Measurements from ENCODE around the gene KDM4E. TPM values are rescaled to one million over a fixed set of nuclear protein-coding genes. Genes with fewer than 3 reads are reported as not detected.
"Not testable (repeated sequence)": the region's sequence is repeated elsewhere in the genome, so short reads cannot be mapped to it uniquely, and the experiment has no call there.

KDM4E gene
- polyA plus RNA-seq, 1 donor (not counting 4 experiments of a cell fraction or from before 2014, with no cell fraction given), result not detected

GRCh38 chr11:95044010-95044409 lies 19.0 kb downstream of the KDM4E start:
- peaks cover 8% of the 10 kb centered on the region for H3K27me3 ChIP-seq (ENCODE audit: control insufficient read depth, extremely low read depth, insufficient read depth, low read length)
- no peak overlapping the region for H3K4me2 ChIP-seq (ENCODE audit: control insufficient read depth, extremely low read depth, insufficient read depth, low read depth, low read length)

GRCh38 chr11:95045812-95046211 lies 20.8 kb downstream of the KDM4E start:
- FAIRE-seq, result no peak
- Histone ChIP-seq H3K27ac (ENCODE audit: control insufficient read depth, insufficient read depth, low read length) (no peak overlapping the region), H3K79me2 (ENCODE audit: control insufficient read depth, insufficient read depth, low read length) (no peaks in the 10 kb centered on the region), H3K36me3 (ENCODE audit: control insufficient read depth in 2 of 2, extremely low read depth in 1 of 2, insufficient read depth in 2 of 2, low read length in 2 of 2) (no peaks in the 10 kb centered on the region), H3K9me1 (ENCODE audit: control insufficient read depth, extremely low read depth, insufficient read depth, low read length) (no peaks in the 10 kb centered on the region), H3K4me1 (ENCODE audit: control insufficient read depth, extremely low read depth, insufficient read depth, low read length) (no peaks in the 10 kb centered on the region), H3K27me3 (ENCODE audit: control insufficient read depth, extremely low read depth, insufficient read depth, low read length) (peaks cover 8% of the 10 kb centered on the region), H3K4me3 (ENCODE audit: control insufficient read depth in 2 of 3, extremely low read depth in 1 of 3, insufficient read depth in 2 of 3, low read depth in 1 of 3, low read length in 3 of 3) (no peak overlapping the region), H3K9me3 (ENCODE audit: control insufficient read depth, low read depth, low read length) (no peaks in the 10 kb centered on the region), H3K4me2 (ENCODE audit: control insufficient read depth, extremely low read depth, insufficient read depth, low read depth, low read length) (no peak overlapping the region), H4K20me1 (ENCODE audit: control insufficient read depth, extremely low read depth, insufficient read depth, low read length) (no peaks in the 10 kb centered on the region), H2AFZ (ENCODE audit: control insufficient read depth, low read length) (no peak overlapping the region), H3K9ac (ENCODE audit: control insufficient read depth, extremely low read depth, insufficient read depth, low read length) (no peak overlapping the region)
- dilution Hi-C loops (cut with MboI; ENCODE audit: extremely low pct_ligation_motif_present, low sequenced_read_pairs), result no loop called here
- no peak for DNase-seq (ENCODE audit: low read depth, low spot score)
- TF ChIP-seq CTCF (optimal IDR thresholded peaks at IDR 0.05 in 1 of 3, IDR thresholded peaks at IDR 0.05 in 1 of 3, conservative IDR thresholded peaks at IDR 0.05 in 1 of 3; ENCODE audit: extremely low read depth in 1 of 3, insufficient read depth in 2 of 3, low read length in 3 of 3) (no peak), EZH2 (IDR thresholded peaks at IDR 0.05; ENCODE audit: low read length) (no peak)

More at GRCh38 chr11:95044010-95044409, 19.0 kb downstream of the KDM4E start:
- dilution Hi-C loops (cut with MboI; ENCODE audit: extremely low pct_ligation_motif_present, low sequenced_read_pairs), result no loop called here
- Histone ChIP-seq H3K36me3 (ENCODE audit: control insufficient read depth in 2 of 2, extremely low read depth in 1 of 2, insufficient read depth in 2 of 2, low read length in 2 of 2) (no peaks in the 10 kb centered on the region), H3K4me1 (ENCODE audit: control insufficient read depth, extremely low read depth, insufficient read depth, low read length) (no peaks in the 10 kb centered on the region), H4K20me1 (ENCODE audit: control insufficient read depth, extremely low read depth, insufficient read depth, low read length) (no peaks in the 10 kb centered on the region), H3K79me2 (ENCODE audit: control insufficient read depth, insufficient read depth, low read length) (no peaks in the 10 kb centered on the region), H3K9me3 (ENCODE audit: control insufficient read depth, low read depth, low read length) (no peaks in the 10 kb centered on the region), H3K27ac (ENCODE audit: control insufficient read depth, insufficient read depth, low read length) (no peak overlapping the region), H3K9me1 (ENCODE audit: control insufficient read depth, extremely low read depth, insufficient read depth, low read length) (no peaks in the 10 kb centered on the region), H2AFZ (ENCODE audit: control insufficient read depth, low read length) (no peak overlapping the region), H3K4me3 (ENCODE audit: control insufficient read depth in 2 of 3, extremely low read depth in 1 of 3, insufficient read depth in 2 of 3, low read depth in 1 of 3, low read length in 3 of 3) (no peak overlapping the region), H3K9ac (ENCODE audit: control insufficient read depth, extremely low read depth, insufficient read depth, low read length) (no peak overlapping the region)
- FAIRE-seq (no peak), DNase-seq (ENCODE audit: low read depth, low spot score) (no peak)
- no peak for TF ChIP-seq EZH2 (IDR thresholded peaks at IDR 0.05; ENCODE audit: low read length)
- TF ChIP-seq CTCF (optimal IDR thresholded peaks at IDR 0.05 in 1 of 3, IDR thresholded peaks at IDR 0.05 in 1 of 3, conservative IDR thresholded peaks at IDR 0.05 in 1 of 3; ENCODE audit: extremely low read depth in 1 of 3, insufficient read depth in 2 of 3, low read length in 3 of 3), result no peak

- H3K36me3 ChIP-seq (ENCODE audit: control insufficient read depth in 2 of 2, extremely low read depth in 1 of 2, insufficient read depth in 2 of 2, low read length in 2 of 2); H3K4me1 ChIP-seq (ENCODE audit: control insufficient read depth, extremely low read depth, insufficient read depth, low read length); DNase-seq (ENCODE audit: low read depth, low spot score); H3K9me1 ChIP-seq (ENCODE audit: control insufficient read depth, extremely low read depth, insufficient read depth, low read length); dilution Hi-C loops (cut with MboI; ENCODE audit: extremely low pct_ligation_motif_present, low sequenced_read_pairs); H3K9me3 ChIP-seq (ENCODE audit: control insufficient read depth, low read depth, low read length); H3K27me3 ChIP-seq (ENCODE audit: control insufficient read depth, extremely low read depth, insufficient read depth, low read length); FAIRE-seq; H3K27ac ChIP-seq (ENCODE audit: control insufficient read depth, insufficient read depth, low read length); H2AFZ ChIP-seq (ENCODE audit: control insufficient read depth, low read length); H3K4me2 ChIP-seq (ENCODE audit: control insufficient read depth, extremely low read depth, insufficient read depth, low read depth, low read length); H4K20me1 ChIP-seq (ENCODE audit: control insufficient read depth, extremely low read depth, insufficient read depth, low read length); H3K9ac ChIP-seq (ENCODE audit: control insufficient read depth, extremely low read depth, insufficient read depth, low read length); H3K4me3 ChIP-seq (ENCODE audit: control insufficient read depth in 2 of 3, extremely low read depth in 1 of 3, insufficient read depth in 2 of 3, low read depth in 1 of 3, low read length in 3 of 3); H3K79me2 ChIP-seq (ENCODE audit: control insufficient read depth, insufficient read depth, low read length): not testable (repeated sequence)
Measured at GRCh38 chr11:95049122-95049521, 24.1 kb downstream of the KDM4E start, which contains the start of gene KDM4F. KDM4F (plus strand) TSS chr11:95049422.
